ENCODE measurements around the gene WRAP73.
"Not testable (repeated sequence)": the region's sequence is repeated elsewhere in the genome, so short reads cannot be mapped to it uniquely, and the experiment has no call there.

DNA sequence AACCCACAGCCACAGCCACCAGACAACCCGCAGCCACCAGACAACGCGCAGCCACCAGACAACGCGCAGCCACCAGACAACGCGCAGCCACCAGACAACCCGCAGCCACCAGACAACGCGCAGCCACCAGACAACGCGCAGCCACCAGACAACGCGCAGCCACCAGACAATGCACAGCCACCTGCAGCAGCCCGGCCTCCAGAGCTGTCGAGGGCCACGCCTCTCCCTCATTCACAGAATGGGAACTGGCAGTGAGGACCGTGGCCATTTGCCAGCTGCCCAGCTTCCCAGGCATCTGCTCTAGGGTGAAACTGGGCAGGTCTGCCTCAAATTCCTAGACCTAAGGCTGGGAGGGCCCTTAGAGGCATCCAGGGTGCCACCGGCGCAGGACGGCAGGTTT lies 66.2 kb downstream of the WRAP73 start:
- TF ChIP-seq, protein P1, sequence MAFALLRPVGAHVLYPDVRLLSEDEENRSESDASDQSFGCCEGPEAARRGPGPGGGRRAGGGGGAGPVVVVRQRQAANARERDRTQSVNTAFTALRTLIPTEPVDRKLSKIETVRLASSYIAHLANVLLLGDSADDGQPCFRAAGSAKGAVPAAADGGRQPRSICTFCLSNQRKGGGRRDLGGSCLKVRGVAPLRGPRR (CRISPR knock-in tag; IDR thresholded peaks at IDR 0.05) = not testable (repeated sequence)
- TF ChIP-seq RCOR1 (IDR thresholded peaks at IDR 0.05; ENCODE audit: borderline replicate concordance in 1 of 2, low read depth in 2 of 2, low read length in 2 of 2); FOSL1 (tag; conservative IDR thresholded peaks at IDR 0.05): not testable (repeated sequence)
- TF ChIP-seq, protein P2, sequence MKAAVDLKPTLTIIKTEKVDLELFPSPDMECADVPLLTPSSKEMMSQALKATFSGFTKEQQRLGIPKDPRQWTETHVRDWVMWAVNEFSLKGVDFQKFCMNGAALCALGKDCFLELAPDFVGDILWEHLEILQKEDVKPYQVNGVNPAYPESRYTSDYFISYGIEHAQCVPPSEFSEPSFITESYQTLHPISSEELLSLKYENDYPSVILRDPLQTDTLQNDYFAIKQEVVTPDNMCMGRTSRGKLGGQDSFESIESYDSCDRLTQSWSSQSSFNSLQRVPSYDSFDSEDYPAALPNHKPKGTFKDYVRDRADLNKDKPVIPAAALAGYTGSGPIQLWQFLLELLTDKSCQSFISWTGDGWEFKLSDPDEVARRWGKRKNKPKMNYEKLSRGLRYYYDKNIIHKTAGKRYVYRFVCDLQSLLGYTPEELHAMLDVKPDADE (conservative IDR thresholded peaks at IDR 0.05; ENCODE audit: control insufficient read depth, low read depth, low read length) = not testable (repeated sequence)
- TF ChIP-seq, protein P3, sequence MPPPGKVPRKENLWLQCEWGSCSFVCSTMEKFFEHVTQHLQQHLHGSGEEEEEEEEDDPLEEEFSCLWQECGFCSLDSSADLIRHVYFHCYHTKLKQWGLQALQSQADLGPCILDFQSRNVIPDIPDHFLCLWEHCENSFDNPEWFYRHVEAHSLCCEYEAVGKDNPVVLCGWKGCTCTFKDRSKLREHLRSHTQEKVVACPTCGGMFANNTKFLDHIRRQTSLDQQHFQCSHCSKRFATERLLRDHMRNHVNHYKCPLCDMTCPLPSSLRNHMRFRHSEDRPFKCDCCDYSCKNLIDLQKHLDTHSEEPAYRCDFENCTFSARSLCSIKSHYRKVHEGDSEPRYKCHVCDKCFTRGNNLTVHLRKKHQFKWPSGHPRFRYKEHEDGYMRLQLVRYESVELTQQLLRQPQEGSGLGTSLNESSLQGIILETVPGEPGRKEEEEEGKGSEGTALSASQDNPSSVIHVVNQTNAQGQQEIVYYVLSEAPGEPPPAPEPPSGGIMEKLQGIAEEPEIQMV (tag; conservative IDR thresholded peaks at IDR 0.05; ENCODE audit: low read depth) = not testable (repeated sequence)
- TF ChIP-seq, protein P4, sequence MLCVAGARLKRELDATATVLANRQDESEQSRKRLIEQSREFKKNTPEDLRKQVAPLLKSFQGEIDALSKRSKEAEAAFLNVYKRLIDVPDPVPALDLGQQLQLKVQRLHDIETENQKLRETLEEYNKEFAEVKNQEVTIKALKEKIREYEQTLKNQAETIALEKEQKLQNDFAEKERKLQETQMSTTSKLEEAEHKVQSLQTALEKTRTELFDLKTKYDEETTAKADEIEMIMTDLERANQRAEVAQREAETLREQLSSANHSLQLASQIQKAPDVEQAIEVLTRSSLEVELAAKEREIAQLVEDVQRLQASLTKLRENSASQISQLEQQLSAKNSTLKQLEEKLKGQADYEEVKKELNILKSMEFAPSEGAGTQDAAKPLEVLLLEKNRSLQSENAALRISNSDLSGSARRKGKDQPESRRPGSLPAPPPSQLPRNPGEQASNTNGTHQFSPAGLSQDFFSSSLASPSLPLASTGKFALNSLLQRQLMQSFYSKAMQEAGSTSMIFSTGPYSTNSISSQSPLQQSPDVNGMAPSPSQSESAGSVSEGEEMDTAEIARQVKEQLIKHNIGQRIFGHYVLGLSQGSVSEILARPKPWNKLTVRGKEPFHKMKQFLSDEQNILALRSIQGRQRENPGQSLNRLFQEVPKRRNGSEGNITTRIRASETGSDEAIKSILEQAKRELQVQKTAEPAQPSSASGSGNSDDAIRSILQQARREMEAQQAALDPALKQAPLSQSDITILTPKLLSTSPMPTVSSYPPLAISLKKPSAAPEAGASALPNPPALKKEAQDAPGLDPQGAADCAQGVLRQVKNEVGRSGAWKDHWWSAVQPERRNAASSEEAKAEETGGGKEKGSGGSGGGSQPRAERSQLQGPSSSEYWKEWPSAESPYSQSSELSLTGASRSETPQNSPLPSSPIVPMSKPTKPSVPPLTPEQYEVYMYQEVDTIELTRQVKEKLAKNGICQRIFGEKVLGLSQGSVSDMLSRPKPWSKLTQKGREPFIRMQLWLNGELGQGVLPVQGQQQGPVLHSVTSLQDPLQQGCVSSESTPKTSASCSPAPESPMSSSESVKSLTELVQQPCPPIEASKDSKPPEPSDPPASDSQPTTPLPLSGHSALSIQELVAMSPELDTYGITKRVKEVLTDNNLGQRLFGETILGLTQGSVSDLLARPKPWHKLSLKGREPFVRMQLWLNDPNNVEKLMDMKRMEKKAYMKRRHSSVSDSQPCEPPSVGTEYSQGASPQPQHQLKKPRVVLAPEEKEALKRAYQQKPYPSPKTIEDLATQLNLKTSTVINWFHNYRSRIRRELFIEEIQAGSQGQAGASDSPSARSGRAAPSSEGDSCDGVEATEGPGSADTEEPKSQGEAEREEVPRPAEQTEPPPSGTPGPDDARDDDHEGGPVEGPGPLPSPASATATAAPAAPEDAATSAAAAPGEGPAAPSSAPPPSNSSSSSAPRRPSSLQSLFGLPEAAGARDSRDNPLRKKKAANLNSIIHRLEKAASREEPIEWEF (CRISPR knock-in tag; IDR thresholded peaks at IDR 0.05) = not testable (repeated sequence)
